CD4-positive, alpha-beta T cell treated with Interleukin-6 at 100 ng/mL for 8 hours (primary cell): ENCODE measurements around the gene EXOSC7.
"Not testable (repeated sequence)": the region's sequence is repeated elsewhere in the genome, so short reads cannot be mapped to it uniquely, and the experiment has no call there.

Experiments used
- DNase-seq: peaks from one replicate; pipeline ENCODE4 v3.0.0-alpha.2; 2020; ENCODE audit warnings: mixed read lengths, low spot score

EXOSC7 gene

GRCh38 chr3:45024542-45025255 is 48.7 kb downstream of the EXOSC7 start:
- no peak for DNase-seq

- no peak for DNase-seq
Measured at GRCh38 chr3:45026038-45026437, 50.0 kb downstream of the EXOSC7 start, which contains the start of gene CLEC3B. Gene CLEC3B (plus strand): TSS chr3:45026303. CDS start chr3:45026363, 60 bp downstream.

GRCh38 chr3:45026957-45027356 is 50.9 kb downstream of the EXOSC7 start:
- DNase-seq: no peak

GRCh38 chr3:45027441-45027840 is 51.4 kb downstream of the EXOSC7 start:
- no peak for DNase-seq

- DNase-seq: no peak
Measured at GRCh38 chr3:45029216-45029615, 53.2 kb downstream of the EXOSC7 start.

- no peak for DNase-seq
Measured at GRCh38 chr3:45029661-45030060, 53.6 kb downstream of the EXOSC7 start.

GRCh38 chr3:45031531-45031930 is 55.5 kb downstream of the EXOSC7 start:
- no peak for DNase-seq

- no peak for DNase-seq
Measured at GRCh38 chr3:45032113-45032512, 56.1 kb downstream of the EXOSC7 start.

GRCh38 chr3:45033791-45034190 is 57.7 kb downstream of the EXOSC7 start:
- DNase-seq: no peak

- DNase-seq: peak; percentile 23
Measured at GRCh38 chr3:45034612-45035252, 58.7 kb downstream of the EXOSC7 start.

- DNase-seq: no peak
Measured at GRCh38 chr3:45035441-45036301, 59.6 kb downstream of the EXOSC7 start.

- peak; percentile 93 for DNase-seq
Measured at GRCh38 chr3:45037720-45038455, 61.8 kb downstream of the EXOSC7 start.

- no peak for DNase-seq
Measured at GRCh38 chr3:45041666-45042065, 65.6 kb downstream of the EXOSC7 start.

GRCh38 chr3:45042162-45042561 is 66.1 kb downstream of the EXOSC7 start:
- DNase-seq: no peak

GRCh38 chr3:45043728-45044299 is 67.8 kb downstream of the EXOSC7 start:
- DNase-seq: no peak

- DNase-seq: no peak
Measured at GRCh38 chr3:45048244-45048643, 72.2 kb downstream of the EXOSC7 start.

- no peak for DNase-seq
Measured at GRCh38 chr3:45049807-45050206, 73.8 kb downstream of the EXOSC7 start.

GRCh38 chr3:45051685-45052084 is 75.6 kb downstream of the EXOSC7 start:
- DNase-seq: no peak

- not testable (repeated sequence) for DNase-seq
Measured at GRCh38 chr3:45053805-45054195, 77.8 kb downstream of the EXOSC7 start.

- DNase-seq: no peak
Measured at GRCh38 chr3:45054196-45054857, 78.3 kb downstream of the EXOSC7 start.

GRCh38 chr3:45055032-45055410 is 79.0 kb downstream of the EXOSC7 start:
- DNase-seq: no peak
